ENCODE measurements around the gene DTWD1. TPM values are rescaled to one million over a fixed set of nuclear protein-coding genes. Genes with fewer than 3 reads are reported as not detected.

The DTWD1 gene
- total and polyA plus RNA-seq, 2 experiments from 2014 or later: 14.2 to 37.0 TPM

DNA sequence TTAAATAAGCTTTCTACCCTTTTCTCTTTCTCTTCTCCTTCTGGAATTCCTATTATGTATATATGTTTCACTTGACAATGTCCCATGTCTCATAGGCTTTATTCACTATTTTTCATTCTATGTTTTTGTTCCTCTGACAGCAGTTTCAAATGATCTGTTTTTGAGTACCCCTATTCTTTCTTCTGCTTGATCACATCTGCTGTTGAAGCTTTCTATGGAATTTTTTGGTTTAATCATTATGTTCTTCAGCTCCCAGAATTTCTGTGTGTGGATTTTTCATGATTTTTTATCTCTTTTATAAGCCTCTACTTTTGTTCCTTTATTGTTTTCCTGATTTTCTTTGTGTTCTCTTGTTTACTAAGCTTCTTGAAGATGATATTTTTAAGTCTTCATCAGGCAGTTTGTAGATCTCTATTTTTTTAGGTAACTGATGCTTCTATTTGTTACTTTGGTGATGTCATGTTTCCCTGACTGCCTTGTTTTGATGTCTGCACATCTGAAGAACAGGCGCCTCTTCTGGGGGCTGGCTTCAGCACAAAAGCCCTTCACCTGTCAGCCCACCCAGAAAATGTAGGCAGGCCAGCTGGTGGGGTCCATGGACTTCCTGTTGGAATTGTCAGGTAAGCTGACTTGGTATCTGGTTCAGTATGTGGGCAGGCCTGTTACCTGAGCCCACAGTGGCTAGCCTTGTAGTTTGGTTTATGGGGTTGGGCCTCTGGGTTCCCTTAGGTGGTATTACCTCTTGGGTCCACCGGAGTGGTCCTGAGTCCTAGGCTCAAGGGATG, 16.0 kb upstream of the DTWD1 start:
- TF ChIP-seq EZH2phosphoT487 (IDR thresholded peaks at IDR 0.05; ENCODE audit: low read depth, severe bottlenecking, unreplicated experiment): no peak
- no peak for TF ChIP-seq EZH2 (IDR thresholded peaks at IDR 0.05; ENCODE audit: borderline replicate concordance)
- TF ChIP-seq, protein P1, sequence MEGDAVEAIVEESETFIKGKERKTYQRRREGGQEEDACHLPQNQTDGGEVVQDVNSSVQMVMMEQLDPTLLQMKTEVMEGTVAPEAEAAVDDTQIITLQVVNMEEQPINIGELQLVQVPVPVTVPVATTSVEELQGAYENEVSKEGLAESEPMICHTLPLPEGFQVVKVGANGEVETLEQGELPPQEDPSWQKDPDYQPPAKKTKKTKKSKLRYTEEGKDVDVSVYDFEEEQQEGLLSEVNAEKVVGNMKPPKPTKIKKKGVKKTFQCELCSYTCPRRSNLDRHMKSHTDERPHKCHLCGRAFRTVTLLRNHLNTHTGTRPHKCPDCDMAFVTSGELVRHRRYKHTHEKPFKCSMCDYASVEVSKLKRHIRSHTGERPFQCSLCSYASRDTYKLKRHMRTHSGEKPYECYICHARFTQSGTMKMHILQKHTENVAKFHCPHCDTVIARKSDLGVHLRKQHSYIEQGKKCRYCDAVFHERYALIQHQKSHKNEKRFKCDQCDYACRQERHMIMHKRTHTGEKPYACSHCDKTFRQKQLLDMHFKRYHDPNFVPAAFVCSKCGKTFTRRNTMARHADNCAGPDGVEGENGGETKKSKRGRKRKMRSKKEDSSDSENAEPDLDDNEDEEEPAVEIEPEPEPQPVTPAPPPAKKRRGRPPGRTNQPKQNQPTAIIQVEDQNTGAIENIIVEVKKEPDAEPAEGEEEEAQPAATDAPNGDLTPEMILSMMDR (IDR thresholded peaks at IDR 0.05; ENCODE audit: poor library complexity): no peak
- no peaks in the 10 kb centered on the region for H4K20me1 ChIP-seq (ENCODE audit: insufficient read depth, poor library complexity, severe bottlenecking)
- no peak overlapping the region for H2AFZ ChIP-seq

DNA sequence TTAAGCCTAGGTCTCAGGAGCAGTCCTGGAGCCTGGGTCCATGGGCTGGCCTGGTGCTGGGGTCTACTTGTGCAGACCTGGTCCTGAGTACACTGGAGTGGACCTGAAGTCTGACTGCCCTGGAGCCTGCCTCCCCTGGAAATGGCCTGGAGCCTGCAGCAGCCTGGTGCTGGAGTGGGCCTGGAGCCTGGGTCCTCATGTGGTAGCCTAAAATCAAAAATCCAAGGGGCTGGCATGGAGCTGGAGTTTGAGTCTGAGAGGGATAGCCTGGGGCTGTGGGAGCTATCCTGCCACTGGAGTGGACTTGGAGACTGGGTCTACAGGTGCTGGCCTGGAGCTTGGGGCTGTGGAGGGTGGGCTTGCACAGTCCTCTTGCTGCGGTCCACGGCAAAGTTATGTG, 15.3 kb upstream of the DTWD1 start:
- Histone ChIP-seq H2AFZ (no peak overlapping the region), H3K27ac (no peak overlapping the region)
- WGBS (ENCODE audit: low lambda C conversion rate, missing lambda C conversion rate): 100% methylated on average over 2 of the region's 2 CpGs

More for the DNA sequence above, 16.0 kb upstream of the DTWD1 start:
- H3K27me3 ChIP-seq: no peaks in the 10 kb centered on the region
- H3K9me3 ChIP-seq (ENCODE audit: low read depth): peaks cover 1% of the 10 kb centered on the region
- no peak for DNase-seq (ENCODE audit: low spot score)
- H3K4me3 ChIP-seq: no peak overlapping the region
- H3K4me1 ChIP-seq (ENCODE audit: insufficient read depth): no peaks in the 10 kb centered on the region
- no peaks in the 10 kb centered on the region for H3K79me2 ChIP-seq
- H3K27ac ChIP-seq: no peak overlapping the region
- no peaks in the 10 kb centered on the region for H3K36me3 ChIP-seq (replicated peaks; ENCODE audit: insufficient read depth, low read depth)
- 86% methylated on average over 2 of the region's 2 CpGs for WGBS (ENCODE audit: low lambda C conversion rate, missing lambda C conversion rate)
- H3K9me2 ChIP-seq (replicated peaks; ENCODE audit: insufficient read depth): no peaks in the 10 kb centered on the region
- H3K4me2 ChIP-seq: no peak overlapping the region

DNA sequence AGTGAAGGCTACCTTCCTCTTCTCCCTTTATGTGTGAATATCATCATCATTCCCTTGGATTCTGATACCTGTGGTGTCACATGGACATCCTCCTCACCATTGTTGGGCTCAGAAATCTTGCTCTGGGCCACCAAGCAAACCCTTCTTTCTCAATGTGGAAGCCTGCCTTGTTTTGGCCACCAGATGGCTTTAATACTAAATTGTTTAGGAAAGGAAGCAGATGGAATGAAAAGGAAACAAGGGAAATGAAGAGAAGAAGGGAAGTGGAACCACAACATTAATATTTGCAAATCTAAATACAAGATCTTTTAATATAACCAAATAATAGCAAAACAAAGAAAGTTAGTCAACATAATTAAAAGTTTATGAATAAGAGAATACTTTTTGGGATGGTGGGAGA, 14.3 kb upstream of the DTWD1 start:
- TF ChIP-seq, protein P1 (IDR thresholded peaks at IDR 0.05; ENCODE audit: poor library complexity): no peak
- TF ChIP-seq EZH2phosphoT487 (IDR thresholded peaks at IDR 0.05; ENCODE audit: low read depth, severe bottlenecking, unreplicated experiment): no peak
- no peak for TF ChIP-seq EZH2 (IDR thresholded peaks at IDR 0.05; ENCODE audit: borderline replicate concordance)
- no peaks in the 10 kb centered on the region for H4K20me1 ChIP-seq (ENCODE audit: insufficient read depth, poor library complexity, severe bottlenecking)
- no peak overlapping the region for H3K27ac ChIP-seq
- no peaks in the 10 kb centered on the region for H3K9me2 ChIP-seq (replicated peaks; ENCODE audit: insufficient read depth)
- no peaks in the 10 kb centered on the region for H3K36me3 ChIP-seq (replicated peaks; ENCODE audit: insufficient read depth, low read depth)
- no peaks in the 10 kb centered on the region for H3K27me3 ChIP-seq
- H3K9me3 ChIP-seq (ENCODE audit: low read depth): no peaks in the 10 kb centered on the region
- H3K4me3 ChIP-seq: no peak overlapping the region
- H3K4me2 ChIP-seq: no peak overlapping the region
- H3K79me2 ChIP-seq: no peaks in the 10 kb centered on the region
- H2AFZ ChIP-seq: no peak overlapping the region
- DNase-seq (ENCODE audit: low spot score): no peak
- no peaks in the 10 kb centered on the region for H3K4me1 ChIP-seq (ENCODE audit: insufficient read depth)

More for the DNA sequence above, 15.3 kb upstream of the DTWD1 start:
- TF ChIP-seq EZH2 (IDR thresholded peaks at IDR 0.05; ENCODE audit: borderline replicate concordance): no peak
- no peak for TF ChIP-seq EZH2phosphoT487 (IDR thresholded peaks at IDR 0.05; ENCODE audit: low read depth, severe bottlenecking, unreplicated experiment)
- TF ChIP-seq, protein P1 (IDR thresholded peaks at IDR 0.05; ENCODE audit: poor library complexity): no peak
- Histone ChIP-seq H3K79me2 (no peaks in the 10 kb centered on the region), H3K9me2 (replicated peaks; ENCODE audit: insufficient read depth) (no peaks in the 10 kb centered on the region), H4K20me1 (ENCODE audit: insufficient read depth, poor library complexity, severe bottlenecking) (no peaks in the 10 kb centered on the region), H3K4me1 (ENCODE audit: insufficient read depth) (no peaks in the 10 kb centered on the region), H3K9me3 (ENCODE audit: low read depth) (no peaks in the 10 kb centered on the region), H3K27me3 (no peaks in the 10 kb centered on the region), H3K4me3 (no peak overlapping the region), H3K4me2 (no peak overlapping the region), H3K36me3 (replicated peaks; ENCODE audit: insufficient read depth, low read depth) (no peaks in the 10 kb centered on the region)
- DNase-seq (ENCODE audit: low spot score): no peak

Data from hepatocyte (in vitro differentiated cells).